ENCODE measurements around the gene LDB3. TPM values are rescaled to one million over a fixed set of nuclear protein-coding genes. Genes with fewer than 3 reads are reported as not detected.
A peak's percentile ranks its signal among the peaks of the same experiment; 100 is the strongest.

LDB3 gene
- total and polyA plus RNA-seq, 3 donors from 2014 or later, result 2.7 to 20.3 (median 3.6) TPM

DNA sequence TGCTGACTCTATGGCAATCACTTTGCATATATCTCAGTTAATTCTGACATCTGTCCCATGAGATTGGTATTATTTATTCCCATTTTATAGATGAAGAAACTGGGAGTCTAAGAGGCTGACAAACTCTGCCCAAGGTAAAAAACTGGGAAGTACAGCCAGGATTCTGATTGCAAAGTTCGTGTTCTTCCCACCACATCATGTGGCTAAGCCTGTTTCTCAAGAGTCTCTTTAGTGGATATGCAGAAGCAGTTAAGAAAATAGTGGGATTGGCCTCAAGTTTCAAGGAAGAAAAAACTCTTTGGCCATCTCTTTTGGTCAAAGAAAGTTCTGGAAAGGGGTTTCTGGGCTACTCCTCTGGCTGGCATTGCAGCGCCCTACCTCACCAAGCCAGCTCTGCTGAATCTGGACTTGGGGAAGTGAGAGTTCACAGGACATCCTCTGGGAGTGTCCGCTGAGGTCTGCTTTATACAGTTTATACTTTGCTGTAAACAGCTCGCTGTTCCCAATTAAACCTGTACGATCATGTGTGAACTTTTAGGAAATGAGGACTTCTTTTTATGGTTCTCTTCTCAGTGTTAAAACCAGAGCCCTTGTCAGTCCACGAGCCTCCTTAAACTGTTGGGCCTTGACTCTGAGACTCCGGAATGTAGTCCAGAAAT, 75.9 kb downstream of the LDB3 start:
- Histone ChIP-seq H3K36me3 (ENCODE audit: low read depth, missing control alignments) (no peaks in the 10 kb centered on the region), H3K27me3 (no peaks in the 10 kb centered on the region), H3K4me1 (peaks cover 11% of the 10 kb centered on the region), H3K27ac (peak overlapping the region; percentile 16 to 82), H3K9me3 (no peaks in the 10 kb centered on the region), H3K4me3 (no peak overlapping the region)
- TF ChIP-seq, protein P1, sequence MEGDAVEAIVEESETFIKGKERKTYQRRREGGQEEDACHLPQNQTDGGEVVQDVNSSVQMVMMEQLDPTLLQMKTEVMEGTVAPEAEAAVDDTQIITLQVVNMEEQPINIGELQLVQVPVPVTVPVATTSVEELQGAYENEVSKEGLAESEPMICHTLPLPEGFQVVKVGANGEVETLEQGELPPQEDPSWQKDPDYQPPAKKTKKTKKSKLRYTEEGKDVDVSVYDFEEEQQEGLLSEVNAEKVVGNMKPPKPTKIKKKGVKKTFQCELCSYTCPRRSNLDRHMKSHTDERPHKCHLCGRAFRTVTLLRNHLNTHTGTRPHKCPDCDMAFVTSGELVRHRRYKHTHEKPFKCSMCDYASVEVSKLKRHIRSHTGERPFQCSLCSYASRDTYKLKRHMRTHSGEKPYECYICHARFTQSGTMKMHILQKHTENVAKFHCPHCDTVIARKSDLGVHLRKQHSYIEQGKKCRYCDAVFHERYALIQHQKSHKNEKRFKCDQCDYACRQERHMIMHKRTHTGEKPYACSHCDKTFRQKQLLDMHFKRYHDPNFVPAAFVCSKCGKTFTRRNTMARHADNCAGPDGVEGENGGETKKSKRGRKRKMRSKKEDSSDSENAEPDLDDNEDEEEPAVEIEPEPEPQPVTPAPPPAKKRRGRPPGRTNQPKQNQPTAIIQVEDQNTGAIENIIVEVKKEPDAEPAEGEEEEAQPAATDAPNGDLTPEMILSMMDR (IDR thresholded peaks at IDR 0.05), result no peak
- no peak for TF ChIP-seq POLR2A (IDR thresholded peaks at IDR 0.05)
- no peak for DNase-seq
- WGBS, 2 donors, result 58 to 72% methylated on average over 7 of the region's 7 CpGs
- intact Hi-C loops (cut with DNase I; ENCODE audit: low total_unique reads), result no loop called here

DNA sequence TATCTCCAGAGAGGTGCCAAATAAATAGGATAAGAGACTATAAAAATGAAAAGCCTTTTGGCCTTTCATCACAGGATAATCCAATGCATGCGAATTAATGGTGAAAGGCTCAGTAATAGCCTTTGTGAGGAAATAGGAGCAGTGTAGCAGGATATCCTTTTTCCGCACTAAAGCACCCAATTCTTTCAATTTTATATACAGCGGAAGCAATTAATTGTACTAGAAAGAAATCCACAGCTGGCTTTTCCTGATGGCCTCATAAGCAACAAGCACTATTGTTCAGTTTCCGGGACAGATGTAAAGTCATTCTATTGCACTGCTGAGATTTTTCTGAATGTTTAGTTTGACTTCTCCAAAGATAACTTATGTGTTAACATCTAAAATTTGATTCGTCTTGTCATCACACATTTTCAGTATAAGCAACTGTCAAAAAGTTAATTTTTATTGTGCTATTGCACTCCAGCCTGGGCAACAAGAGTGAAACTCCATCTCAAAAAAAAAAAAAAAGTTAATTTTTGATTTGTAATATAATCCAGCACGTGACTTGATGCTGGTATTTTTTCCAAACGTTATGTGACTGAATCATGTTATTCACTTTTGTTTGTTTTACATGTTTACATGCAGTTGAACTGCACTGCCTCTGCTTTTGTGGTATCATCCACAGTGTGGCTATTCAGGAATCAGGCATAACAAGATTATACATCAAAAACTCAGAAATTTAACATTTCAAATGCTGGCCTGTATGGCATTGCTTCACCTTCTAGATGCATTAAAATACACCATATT, 79.7 kb downstream of the LDB3 start:
- H3K27ac ChIP-seq, result no peak overlapping the region
- TF ChIP-seq, protein P1 (IDR thresholded peaks at IDR 0.05), result no peak
- no peak for TF ChIP-seq POLR2A (IDR thresholded peaks at IDR 0.05)
- H3K9me3 ChIP-seq, result no peaks in the 10 kb centered on the region
- no peak for DNase-seq
- no peaks in the 10 kb centered on the region for H3K27me3 ChIP-seq
- 64 to 75% methylated on average over 7 of the region's 7 CpGs for WGBS, 2 donors
- intact Hi-C loops (cut with DNase I; ENCODE audit: low total_unique reads), result no loop called here
- no peaks in the 10 kb centered on the region for H3K36me3 ChIP-seq (ENCODE audit: low read depth, missing control alignments)
- H3K4me1 ChIP-seq, result peaks cover 7% of the 10 kb centered on the region
- no peak overlapping the region for H3K4me3 ChIP-seq

GRCh38 chr10:86749854-86750253, 81.5 kb downstream of the LDB3 start:
- intact Hi-C loops (cut with DNase I; ENCODE audit: low total_unique reads), result no loop called here
- H3K4me1 ChIP-seq, result peaks cover 2% of the 10 kb centered on the region
- DNase-seq, result no peak
- 91 to 92% methylated on average over 9 of the region's 9 CpGs for WGBS, 2 donors
- no peak overlapping the region for H3K4me3 ChIP-seq
- no peak for TF ChIP-seq POLR2A (IDR thresholded peaks at IDR 0.05)
- TF ChIP-seq, protein P1 (IDR thresholded peaks at IDR 0.05), result no peak
- no peaks in the 10 kb centered on the region for H3K9me3 ChIP-seq
- H3K27ac ChIP-seq, result no peak overlapping the region
- H3K36me3 ChIP-seq (ENCODE audit: low read depth, missing control alignments), result no peaks in the 10 kb centered on the region
- H3K27me3 ChIP-seq, result no peaks in the 10 kb centered on the region

- TF ChIP-seq, protein P1 (IDR thresholded peaks at IDR 0.05), result no peak
- TF ChIP-seq POLR2A (IDR thresholded peaks at IDR 0.05), result no peak
- intact Hi-C loops (cut with DNase I; ENCODE audit: low total_unique reads), result no loop called here
- H3K4me3 ChIP-seq, result no peak overlapping the region
- 81 to 93% methylated on average over 17 of the region's 17 CpGs for WGBS, 2 donors
- no peak for DNase-seq
- H3K27ac ChIP-seq, result no peak overlapping the region
- no peaks in the 10 kb centered on the region for H3K9me3 ChIP-seq
- H3K4me1 ChIP-seq, result peaks cover 7% of the 10 kb centered on the region
- H3K36me3 ChIP-seq (ENCODE audit: low read depth, missing control alignments), result no peaks in the 10 kb centered on the region
- H3K27me3 ChIP-seq, result no peaks in the 10 kb centered on the region
Observed at GRCh38 chr10:86751477-86751876, 83.2 kb downstream of the LDB3 start.
